ENCODE data around the gene RERG.
A peak's percentile ranks its signal among the peaks of the same experiment; 100 is the strongest.

The RERG gene

GRCh38 chr12:15216036-15216889, 5.0 kb downstream of the RERG start:
- no peak for FAIRE-seq

DNA sequence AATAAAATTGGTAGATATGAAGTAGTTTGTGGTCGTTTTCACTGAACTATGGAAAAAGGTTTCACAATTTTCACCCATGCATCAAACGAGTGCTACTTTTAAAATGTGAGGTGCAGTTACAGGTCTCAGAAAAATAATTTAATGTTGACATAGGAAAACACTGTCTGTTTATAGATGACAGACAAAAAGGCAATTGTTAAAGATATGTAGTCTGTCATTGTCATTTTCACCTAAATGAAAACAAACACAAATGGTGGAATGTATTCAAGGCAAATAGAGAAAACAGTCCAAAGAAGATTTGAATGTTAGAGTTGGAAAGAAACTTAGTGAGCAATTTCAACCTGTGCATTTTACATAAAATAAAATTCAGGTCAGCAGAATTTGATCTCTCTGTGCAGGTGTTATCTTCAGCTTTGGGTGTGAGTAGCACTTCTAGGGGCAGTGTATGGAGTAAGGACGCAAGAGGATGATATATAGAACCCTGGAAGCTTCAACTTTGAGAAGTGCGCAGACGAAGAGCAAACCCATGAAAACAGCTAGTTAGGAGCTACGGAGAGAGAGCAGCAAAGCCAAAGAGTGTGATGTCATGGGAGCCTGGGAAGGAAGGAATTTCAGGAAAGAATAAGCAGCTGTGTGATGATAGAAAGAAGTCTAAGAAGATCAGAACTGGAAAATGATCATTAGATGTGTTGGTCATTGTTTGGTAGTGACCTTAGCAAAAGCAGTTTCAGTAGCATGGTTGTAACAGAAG, 6.2 kb downstream of the RERG start:
- no peak for FAIRE-seq

DNA sequence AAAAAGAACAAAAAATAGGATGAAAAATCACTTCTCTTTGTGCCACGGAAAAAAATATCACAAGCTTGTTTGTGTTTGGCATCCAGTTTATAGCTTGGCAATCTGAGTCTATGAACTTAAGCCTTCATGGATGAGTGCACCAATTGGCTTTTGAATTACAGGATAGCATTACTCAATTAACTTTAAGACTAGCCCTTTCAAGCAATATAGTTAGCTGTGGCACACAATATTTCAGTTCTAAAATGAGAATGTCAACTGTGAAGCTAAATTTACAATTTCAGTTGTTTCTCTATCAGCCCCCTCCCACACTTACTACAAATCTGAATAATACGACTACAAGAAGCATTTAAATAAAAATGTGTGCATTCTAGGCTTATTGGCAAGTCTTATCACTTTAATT, 8.3 kb downstream of the RERG start:
- no peak for FAIRE-seq

DNA sequence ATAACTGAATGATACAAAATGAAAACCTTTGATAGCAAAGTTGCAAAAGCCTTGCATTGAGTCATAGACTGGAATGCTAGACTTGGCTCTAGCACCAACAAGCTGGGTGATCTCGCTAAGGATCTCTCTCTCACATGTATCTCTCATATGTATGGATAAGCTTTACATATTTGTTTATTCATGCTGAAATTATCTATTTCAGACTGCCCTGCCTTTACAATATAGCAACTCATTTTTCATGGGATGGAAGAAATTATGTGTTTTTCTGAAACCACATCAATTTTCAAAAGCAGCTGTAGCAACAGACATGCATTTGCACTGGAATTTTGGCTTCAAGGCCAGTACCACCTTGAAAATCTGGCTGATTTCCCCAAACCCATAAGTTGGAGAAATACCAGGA, 11.4 kb downstream of the RERG start:
- FAIRE-seq = no peak

- no peak for FAIRE-seq
Observed at GRCh38 chr12:15208871-15209656, 12.2 kb downstream of the RERG start.

DNA sequence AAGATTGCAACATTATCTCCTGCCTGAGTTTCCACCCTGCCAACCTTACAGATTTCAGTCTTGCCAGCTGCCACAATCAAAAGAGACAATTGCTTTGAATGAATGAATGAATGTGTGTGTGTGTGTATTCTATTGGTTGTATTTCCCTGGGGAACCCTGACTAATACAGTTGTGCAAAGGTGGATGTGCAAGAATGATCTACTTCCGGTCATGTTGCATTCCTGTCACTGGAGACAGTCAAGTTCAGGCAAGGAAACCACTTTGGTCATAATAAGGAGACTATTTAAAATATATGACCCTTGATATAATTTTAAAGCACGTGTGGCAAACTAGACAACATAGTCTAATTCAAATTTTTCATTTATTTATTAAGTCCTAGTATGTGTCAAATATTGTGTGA, 13.1 kb downstream of the RERG start:
- FAIRE-seq = no peak

- no peak for FAIRE-seq
Observed at GRCh38 chr12:15206831-15207389, 14.3 kb downstream of the RERG start.

- no peak for FAIRE-seq
Observed at GRCh38 chr12:15206338-15206737, 14.9 kb downstream of the RERG start.

- no peak for FAIRE-seq
Observed at GRCh38 chr12:15205341-15206010, 15.7 kb downstream of the RERG start.

DNA sequence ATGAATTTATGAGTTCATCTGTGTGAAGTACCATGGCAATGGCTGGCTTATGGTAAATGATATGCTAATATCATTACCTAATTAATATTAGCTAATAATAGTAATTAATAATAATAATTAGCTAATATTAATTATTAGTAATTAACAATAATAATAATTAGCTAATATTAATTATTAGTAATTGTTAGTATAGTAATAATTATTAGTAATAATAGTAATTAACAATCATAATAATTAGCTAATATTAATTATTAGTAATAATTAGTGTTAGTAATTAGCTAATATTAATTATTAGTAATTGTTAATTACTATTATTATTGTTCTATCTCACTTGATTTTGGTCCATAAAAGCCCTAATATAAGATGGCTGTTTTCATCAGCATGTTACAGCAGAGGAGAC, 19.8 kb downstream of the RERG start:
- FAIRE-seq = peak; percentile 94

DNA sequence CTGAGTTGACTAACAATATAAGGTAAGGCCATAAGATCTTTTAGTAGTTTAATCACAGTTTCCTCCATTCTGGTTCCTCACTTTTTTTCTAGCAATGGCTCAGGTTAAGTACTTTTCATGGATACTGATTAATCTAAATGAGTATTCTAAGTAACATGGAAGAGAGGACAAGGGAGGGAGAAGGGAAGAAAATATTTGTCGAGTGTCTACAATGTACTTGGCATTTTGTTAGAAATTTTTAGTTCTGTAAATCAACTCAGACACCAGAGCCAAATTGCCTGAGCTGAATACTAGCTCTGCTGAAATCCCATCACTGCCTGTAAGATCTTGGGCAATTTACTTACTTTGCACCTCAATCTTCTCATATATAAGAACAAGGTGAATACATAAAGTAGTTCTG, 20.2 kb downstream of the RERG start:
- no peak for FAIRE-seq

DNA sequence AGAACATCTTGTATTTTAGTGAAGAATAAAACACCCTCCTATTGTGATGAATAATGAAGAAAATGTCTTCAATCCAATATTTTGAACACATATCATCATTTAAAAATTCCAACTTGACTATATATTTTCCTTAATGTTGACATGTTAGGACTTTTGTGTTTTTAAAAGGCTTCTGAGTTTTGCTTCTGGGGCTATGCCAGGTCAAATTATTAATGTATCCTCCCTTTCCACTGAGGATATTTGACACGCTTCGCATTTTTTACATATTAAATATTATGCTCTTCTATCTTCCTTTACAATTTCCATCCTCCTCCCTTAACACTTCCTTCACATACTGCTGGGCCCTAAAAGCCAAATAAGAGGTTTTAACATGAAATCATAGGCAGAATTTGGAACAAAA, 20.6 kb downstream of the RERG start:
- FAIRE-seq = no peak

DNA sequence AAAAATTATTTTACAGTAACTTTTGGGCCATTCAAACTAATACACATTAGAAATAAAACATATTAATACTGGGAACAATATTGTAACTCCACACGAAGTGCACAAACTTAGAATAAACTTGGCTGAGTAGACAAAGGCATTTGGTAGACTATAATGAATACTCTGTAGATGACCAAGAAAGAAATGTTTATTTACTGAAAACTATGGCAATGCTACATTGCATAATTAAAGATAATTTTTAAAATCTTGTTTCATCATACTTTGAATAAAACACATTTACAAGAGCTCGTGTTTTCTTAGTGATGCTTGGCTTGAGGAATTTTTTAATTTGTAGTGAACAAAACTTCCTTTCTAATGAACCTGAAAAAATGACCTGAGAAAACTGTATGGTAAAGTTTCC, 21.3 kb downstream of the RERG start:
- no peak for FAIRE-seq

GRCh38 chr12:15196678-15197505, 24.3 kb downstream of the RERG start:
- no peak for FAIRE-seq

GRCh38 chr12:15196221-15196620, 25.0 kb downstream of the RERG start:
- no peak for FAIRE-seq

GRCh38 chr12:15194456-15195368, 26.5 kb downstream of the RERG start:
- no peak for FAIRE-seq

DNA sequence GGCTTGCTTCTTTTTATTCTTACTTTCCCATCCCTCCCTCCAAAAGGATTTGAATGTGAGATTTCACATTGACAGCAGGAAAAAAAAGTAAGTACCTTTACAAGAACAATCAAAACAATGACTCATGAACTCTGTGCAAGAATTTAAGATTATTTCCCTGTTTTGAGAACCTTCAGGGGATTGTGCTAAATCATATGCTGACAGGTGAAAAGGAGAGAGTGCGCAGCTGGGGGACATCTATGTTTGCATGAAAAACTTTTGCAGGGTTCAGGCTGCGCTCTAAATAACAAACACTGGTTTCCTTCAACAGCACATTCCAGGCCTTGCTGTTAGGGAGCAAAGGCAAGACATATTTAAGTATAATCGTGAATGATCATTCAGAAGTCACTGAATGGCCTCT, 27.3 kb downstream of the RERG start:
- FAIRE-seq = no peak

GRCh38 chr12:15192720-15193119, 28.5 kb downstream of the RERG start:
- FAIRE-seq = no peak

DNA sequence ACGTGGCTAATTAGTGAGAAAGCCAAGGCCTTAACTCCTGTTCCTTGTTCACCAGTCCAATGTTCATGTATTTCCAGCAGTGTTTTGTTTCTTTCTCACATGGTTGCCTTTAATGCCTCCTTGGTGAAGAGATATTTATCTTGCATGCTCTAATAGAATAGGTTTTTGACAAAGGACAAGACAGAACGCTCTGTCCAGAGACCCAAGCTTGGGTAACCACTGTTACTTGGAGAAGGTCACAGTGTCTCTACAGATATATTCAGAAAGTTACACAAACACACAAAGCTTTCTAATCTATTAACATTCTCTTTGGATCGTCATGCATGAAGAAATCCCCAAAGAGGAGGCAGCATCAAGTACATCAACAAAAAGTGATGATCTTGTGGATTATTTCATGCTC, 33.1 kb downstream of the RERG start:
- FAIRE-seq = no peak

DNA sequence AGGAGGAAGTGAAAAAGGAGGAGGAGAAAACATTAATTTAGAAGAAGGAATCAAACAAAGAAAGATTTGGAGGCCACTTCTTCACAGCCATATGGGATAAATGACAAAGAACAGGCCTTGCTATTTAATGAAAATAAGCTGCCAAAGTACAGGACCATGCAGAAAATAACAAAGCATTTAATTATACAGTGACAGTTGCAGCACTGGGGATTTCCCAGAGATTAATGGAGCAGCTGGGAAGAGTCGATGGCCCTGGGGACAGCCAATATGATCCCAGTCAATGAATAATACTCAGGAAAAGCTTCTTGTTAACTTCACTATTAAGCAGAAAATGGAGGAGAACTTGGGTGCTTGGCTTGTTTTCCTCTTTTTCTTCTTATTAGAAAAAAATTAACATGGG, 34.6 kb downstream of the RERG start:
- no peak for FAIRE-seq

DNA sequence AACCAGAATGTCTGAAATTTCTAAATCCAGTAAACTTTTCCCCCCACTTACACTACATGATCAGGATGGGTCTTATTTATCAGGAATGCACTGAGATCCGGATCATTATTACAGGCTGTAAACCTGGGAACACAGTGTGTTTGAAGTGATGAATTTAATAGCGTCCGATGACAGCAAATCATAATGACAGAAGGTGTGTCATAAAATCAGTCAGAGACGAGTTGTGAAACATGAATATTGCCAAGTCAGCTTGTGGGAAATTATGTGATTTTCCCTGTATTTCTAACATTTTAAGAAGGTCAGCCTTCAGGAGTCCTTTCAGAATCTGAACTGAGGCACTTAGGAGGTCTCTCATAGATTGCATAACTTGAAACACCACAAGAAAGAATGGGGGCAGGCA, 36.7 kb downstream of the RERG start:
- no peak for FAIRE-seq
